Neural progenitor cell (in vitro differentiated cells): ENCODE measurements around the gene NR4A3.

Experiments
- EZH2 ChIP-seq: fragments of 200-600 bp; sonication (generic); IDR thresholded peaks from 2 replicates; pipeline ENCODE4 v1.6.1; 2017; ENCODE audit warnings: antibody characterized with exemption, mild to moderate bottlenecking, moderate library complexity
- TF ChIP-seq, protein P1 (sequence below): fragments of 200-600 bp; sonication (generic); IDR thresholded peaks from 2 replicates; pipeline ENCODE4 v1.5.1; 2017; ENCODE audit warnings: antibody characterized with exemption, mild to moderate bottlenecking

DNA sequence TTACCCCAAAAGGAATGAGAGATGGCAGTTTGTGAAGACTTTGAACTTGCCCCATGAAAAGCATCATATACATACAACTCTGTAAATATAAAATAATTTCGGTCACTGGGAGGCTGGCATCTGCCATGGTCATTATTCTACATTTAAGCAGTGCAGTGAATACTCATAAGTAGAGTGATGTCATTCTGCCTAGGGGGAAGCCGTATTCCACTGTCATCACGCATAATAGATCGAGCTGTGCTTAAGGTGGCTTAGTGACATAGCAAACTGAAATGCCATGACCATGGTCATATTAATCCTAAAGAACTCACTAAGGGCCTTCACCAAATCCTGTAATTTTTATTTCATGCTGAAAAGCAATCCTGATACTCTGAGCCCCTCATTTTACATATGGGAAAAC, 42.4 kb upstream of the NR4A3 start:
- TF ChIP-seq, protein P1, sequence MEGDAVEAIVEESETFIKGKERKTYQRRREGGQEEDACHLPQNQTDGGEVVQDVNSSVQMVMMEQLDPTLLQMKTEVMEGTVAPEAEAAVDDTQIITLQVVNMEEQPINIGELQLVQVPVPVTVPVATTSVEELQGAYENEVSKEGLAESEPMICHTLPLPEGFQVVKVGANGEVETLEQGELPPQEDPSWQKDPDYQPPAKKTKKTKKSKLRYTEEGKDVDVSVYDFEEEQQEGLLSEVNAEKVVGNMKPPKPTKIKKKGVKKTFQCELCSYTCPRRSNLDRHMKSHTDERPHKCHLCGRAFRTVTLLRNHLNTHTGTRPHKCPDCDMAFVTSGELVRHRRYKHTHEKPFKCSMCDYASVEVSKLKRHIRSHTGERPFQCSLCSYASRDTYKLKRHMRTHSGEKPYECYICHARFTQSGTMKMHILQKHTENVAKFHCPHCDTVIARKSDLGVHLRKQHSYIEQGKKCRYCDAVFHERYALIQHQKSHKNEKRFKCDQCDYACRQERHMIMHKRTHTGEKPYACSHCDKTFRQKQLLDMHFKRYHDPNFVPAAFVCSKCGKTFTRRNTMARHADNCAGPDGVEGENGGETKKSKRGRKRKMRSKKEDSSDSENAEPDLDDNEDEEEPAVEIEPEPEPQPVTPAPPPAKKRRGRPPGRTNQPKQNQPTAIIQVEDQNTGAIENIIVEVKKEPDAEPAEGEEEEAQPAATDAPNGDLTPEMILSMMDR = no peak
- no peak for TF ChIP-seq EZH2
